GM18517 (cell line): ENCODE data around the gene CCM2L.

Source experiments
- ATAC-seq: cut with Tn5 transposase; IDR thresholded peaks from one replicate; pipeline ENCODE4 v1.9.1; 2021; ENCODE audit warnings: mild to moderate bottlenecking, moderate library complexity; ENCODE audit not compliant: unreplicated experiment

The CCM2L gene

GRCh38 chr20:32010101-32010500, at the start of gene CCM2L:
TSS of gene CCM2L (plus strand) at chr20:32010438. CDS start at chr20:32010455, 17 bp downstream.
- ATAC-seq: no peak

GRCh38 chr20:31962761-31963160, 47.5 kb upstream of the CCM2L start:
- no peak for ATAC-seq

- ATAC-seq: no peak
Measured at GRCh38 chr20:31963889-31964288, 46.3 kb upstream of the CCM2L start.

- no peak for ATAC-seq
Measured at GRCh38 chr20:31966991-31967655, 43.1 kb upstream of the CCM2L start.

- ATAC-seq: no peak
Measured at GRCh38 chr20:31967830-31968249, 42.4 kb upstream of the CCM2L start, which contains the start of gene XKR7. TSS of gene XKR7 (plus strand) at chr20:31968151. CDS start at chr20:31968176, 25 bp downstream.

- ATAC-seq: no peak
Measured at GRCh38 chr20:31968291-31969126, 41.7 kb upstream of the CCM2L start.

GRCh38 chr20:31969991-31970390, 40.2 kb upstream of the CCM2L start:
- ATAC-seq: no peak

GRCh38 chr20:31972471-31973021, 37.7 kb upstream of the CCM2L start:
- no peak for ATAC-seq

GRCh38 chr20:31974296-31974695, 35.9 kb upstream of the CCM2L start:
- no peak for ATAC-seq

GRCh38 chr20:31974951-31975487, 35.2 kb upstream of the CCM2L start:
- no peak for ATAC-seq

- no peak for ATAC-seq
Measured at GRCh38 chr20:31975874-31976273, 34.4 kb upstream of the CCM2L start.

- ATAC-seq: no peak
Measured at GRCh38 chr20:31977080-31977479, 33.2 kb upstream of the CCM2L start.

- ATAC-seq: no peak
Measured at GRCh38 chr20:31979713-31980426, 30.4 kb upstream of the CCM2L start.

GRCh38 chr20:31981784-31982183, 28.5 kb upstream of the CCM2L start:
- ATAC-seq: no peak

- ATAC-seq: no peak
Measured at GRCh38 chr20:31984981-31985471, 25.2 kb upstream of the CCM2L start.

GRCh38 chr20:31987744-31988143, 22.5 kb upstream of the CCM2L start:
- ATAC-seq: no peak

GRCh38 chr20:31988430-31989015, 21.7 kb upstream of the CCM2L start:
- ATAC-seq: no peak

- ATAC-seq: no peak
Measured at GRCh38 chr20:31989030-31989645, 21.1 kb upstream of the CCM2L start.

GRCh38 chr20:31990641-31991338, 19.4 kb upstream of the CCM2L start:
- no peak for ATAC-seq
